Retinal pigment epithelial cell (primary cell): ENCODE data around the gene MID1.

Source experiments
- DNase-seq: peaks from one replicate; pipeline ENCODE4 v3.0.0-alpha.2; 2010; ENCODE audit warnings: low read depth
- H3K4me3 ChIP-seq: 2 replicates; pipeline ENCODE4 v1.5.1; 2011; ENCODE audit warnings: mild to moderate bottlenecking, low read length, control low read depth, moderate library complexity
- TF ChIP-seq, protein P1 (sequence below): conservative IDR thresholded peaks from 2 replicates; pipeline ENCODE4 v1.5.1; 2011; ENCODE audit warnings: low read depth, low read length, control low read depth, inconsistent platforms

MID1 gene

DNA sequence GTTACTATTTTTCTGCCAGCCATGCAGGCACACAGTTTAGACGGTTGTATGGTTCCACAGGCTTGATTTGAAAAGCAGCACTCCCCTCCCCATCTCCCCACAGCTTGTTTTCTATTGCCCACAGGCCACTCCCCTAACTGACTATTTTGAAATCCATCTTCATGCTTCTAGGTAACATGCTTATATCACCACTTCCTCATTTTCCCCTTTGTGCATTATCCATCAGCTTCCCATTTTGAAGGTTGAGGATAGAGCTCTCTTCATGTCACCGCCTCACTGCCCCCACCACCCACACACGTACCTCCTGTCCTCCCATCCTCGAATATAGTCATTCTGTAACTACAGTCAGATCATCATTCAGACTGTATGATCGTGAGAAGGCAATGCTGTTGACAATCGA lies 224.7 kb downstream of the MID1 start:
- DNase-seq: no peak
- TF ChIP-seq, protein P1, sequence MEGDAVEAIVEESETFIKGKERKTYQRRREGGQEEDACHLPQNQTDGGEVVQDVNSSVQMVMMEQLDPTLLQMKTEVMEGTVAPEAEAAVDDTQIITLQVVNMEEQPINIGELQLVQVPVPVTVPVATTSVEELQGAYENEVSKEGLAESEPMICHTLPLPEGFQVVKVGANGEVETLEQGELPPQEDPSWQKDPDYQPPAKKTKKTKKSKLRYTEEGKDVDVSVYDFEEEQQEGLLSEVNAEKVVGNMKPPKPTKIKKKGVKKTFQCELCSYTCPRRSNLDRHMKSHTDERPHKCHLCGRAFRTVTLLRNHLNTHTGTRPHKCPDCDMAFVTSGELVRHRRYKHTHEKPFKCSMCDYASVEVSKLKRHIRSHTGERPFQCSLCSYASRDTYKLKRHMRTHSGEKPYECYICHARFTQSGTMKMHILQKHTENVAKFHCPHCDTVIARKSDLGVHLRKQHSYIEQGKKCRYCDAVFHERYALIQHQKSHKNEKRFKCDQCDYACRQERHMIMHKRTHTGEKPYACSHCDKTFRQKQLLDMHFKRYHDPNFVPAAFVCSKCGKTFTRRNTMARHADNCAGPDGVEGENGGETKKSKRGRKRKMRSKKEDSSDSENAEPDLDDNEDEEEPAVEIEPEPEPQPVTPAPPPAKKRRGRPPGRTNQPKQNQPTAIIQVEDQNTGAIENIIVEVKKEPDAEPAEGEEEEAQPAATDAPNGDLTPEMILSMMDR: no peak
- no peak overlapping the region for H3K4me3 ChIP-seq
